ENCODE results near the gene ZNF865. TPM values are rescaled to one million over a fixed set of nuclear protein-coding genes. Genes with fewer than 3 reads are reported as not detected.

ZNF865 gene
- total RNA-seq, 1 donor from 2014 or later = 5.6 TPM

DNA sequence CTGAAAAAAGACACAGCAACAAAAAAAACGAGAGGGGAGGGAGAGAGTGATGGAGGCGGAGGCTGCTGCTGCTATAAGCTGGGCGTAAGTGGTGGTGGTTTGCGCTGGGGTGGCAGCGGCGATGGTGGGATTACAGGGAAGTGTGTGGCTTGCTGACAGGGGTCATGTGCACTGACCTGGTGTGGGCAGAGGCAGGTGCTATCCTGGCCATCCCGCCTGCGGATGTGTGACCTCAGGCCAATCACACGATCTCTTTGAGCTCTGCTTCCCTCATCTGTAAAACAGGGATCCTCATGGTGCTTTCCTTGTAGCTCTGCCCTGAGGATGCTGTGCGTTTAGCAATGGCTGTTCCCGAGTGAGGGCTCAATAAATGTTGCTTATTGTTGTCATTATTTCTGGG lies 32.1 kb downstream of the ZNF865 start:
- Histone ChIP-seq H3K4me3 (ENCODE audit: low read depth, low read length) (no peak overlapping the region), H3K36me3 (ENCODE audit: control insufficient read depth, insufficient read depth, low read length) (no peaks in the 10 kb centered on the region), H3K27me3 (ENCODE audit: control insufficient read depth, insufficient read depth, low read length) (no peaks in the 10 kb centered on the region)
- no peak for DNase-seq (ENCODE audit: low read depth)
- TF ChIP-seq, protein P1, sequence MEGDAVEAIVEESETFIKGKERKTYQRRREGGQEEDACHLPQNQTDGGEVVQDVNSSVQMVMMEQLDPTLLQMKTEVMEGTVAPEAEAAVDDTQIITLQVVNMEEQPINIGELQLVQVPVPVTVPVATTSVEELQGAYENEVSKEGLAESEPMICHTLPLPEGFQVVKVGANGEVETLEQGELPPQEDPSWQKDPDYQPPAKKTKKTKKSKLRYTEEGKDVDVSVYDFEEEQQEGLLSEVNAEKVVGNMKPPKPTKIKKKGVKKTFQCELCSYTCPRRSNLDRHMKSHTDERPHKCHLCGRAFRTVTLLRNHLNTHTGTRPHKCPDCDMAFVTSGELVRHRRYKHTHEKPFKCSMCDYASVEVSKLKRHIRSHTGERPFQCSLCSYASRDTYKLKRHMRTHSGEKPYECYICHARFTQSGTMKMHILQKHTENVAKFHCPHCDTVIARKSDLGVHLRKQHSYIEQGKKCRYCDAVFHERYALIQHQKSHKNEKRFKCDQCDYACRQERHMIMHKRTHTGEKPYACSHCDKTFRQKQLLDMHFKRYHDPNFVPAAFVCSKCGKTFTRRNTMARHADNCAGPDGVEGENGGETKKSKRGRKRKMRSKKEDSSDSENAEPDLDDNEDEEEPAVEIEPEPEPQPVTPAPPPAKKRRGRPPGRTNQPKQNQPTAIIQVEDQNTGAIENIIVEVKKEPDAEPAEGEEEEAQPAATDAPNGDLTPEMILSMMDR (IDR thresholded peaks at IDR 0.05; ENCODE audit: insufficient read depth, low read length, poor library complexity, severe bottlenecking) = no peak

DNA sequence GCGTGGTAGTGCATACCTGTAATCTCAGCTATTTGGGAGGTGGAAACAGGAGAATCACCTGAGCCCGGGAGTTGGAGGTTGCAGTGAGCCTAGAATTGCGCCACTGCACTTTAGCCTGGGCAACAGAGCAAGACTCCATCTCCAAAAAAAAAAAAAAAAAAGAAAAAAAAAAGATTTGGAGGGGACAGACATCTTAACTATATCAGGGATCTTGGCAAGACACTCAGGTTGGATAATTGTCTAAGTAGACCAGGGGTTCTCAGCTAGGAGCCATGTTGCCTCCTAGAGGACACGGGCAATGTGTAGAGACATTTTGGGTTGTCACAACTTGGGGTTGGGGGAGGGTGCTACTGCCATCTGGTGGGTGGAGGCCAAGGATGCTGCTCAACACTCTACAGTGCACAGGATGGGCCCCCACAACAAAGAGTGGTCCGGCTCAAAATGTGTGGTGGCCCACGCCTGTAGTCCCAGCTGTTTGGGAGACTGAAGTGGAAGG lies 33.5 kb downstream of the ZNF865 start:
- Histone ChIP-seq H3K27me3 (ENCODE audit: control insufficient read depth, insufficient read depth, low read length) (no peaks in the 10 kb centered on the region), H3K36me3 (ENCODE audit: control insufficient read depth, insufficient read depth, low read length) (no peaks in the 10 kb centered on the region), H3K4me3 (ENCODE audit: low read depth, low read length) (no peak overlapping the region)
- TF ChIP-seq, protein P1 (IDR thresholded peaks at IDR 0.05; ENCODE audit: insufficient read depth, low read length, poor library complexity, severe bottlenecking) = peak; percentile 55
- DNase-seq (ENCODE audit: low read depth) = no peak

DNA sequence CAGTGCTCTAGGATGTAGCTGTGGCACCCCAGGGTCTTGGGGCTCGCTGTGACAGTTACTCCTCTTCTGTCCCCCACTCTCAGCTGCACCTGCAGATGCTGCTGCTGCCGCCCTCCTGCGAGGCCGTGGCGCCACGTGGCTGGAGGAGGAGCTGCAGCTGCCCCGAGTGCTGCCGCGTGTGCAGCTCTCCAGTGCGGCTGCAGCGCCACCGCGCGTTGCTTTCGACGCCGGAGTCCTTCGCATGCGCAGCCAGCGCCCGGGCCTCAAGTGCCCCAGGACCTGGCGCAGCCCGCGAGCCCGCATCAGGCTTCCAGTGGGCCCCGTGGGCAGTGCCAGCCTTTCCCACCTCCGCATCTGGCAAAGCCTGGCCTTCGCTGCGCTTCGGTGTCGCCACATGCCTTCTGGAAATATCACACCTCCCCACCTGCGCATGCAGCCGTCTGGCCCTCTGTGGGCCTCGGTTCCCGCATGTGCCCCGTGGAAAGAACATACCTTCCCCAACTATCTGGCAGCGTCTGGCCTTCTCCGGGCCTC lies 34.7 kb downstream of the ZNF865 start:
- no peaks in the 10 kb centered on the region for H3K36me3 ChIP-seq (ENCODE audit: control insufficient read depth, insufficient read depth, low read length)
- TF ChIP-seq, protein P1 (IDR thresholded peaks at IDR 0.05; ENCODE audit: insufficient read depth, low read length, poor library complexity, severe bottlenecking) = peak; percentile 52
- DNase-seq (ENCODE audit: low read depth) = no peak
- peak overlapping the region; percentile 68 for H3K4me3 ChIP-seq (ENCODE audit: low read depth, low read length)
- no peaks in the 10 kb centered on the region for H3K27me3 ChIP-seq (ENCODE audit: control insufficient read depth, insufficient read depth, low read length)

DNA sequence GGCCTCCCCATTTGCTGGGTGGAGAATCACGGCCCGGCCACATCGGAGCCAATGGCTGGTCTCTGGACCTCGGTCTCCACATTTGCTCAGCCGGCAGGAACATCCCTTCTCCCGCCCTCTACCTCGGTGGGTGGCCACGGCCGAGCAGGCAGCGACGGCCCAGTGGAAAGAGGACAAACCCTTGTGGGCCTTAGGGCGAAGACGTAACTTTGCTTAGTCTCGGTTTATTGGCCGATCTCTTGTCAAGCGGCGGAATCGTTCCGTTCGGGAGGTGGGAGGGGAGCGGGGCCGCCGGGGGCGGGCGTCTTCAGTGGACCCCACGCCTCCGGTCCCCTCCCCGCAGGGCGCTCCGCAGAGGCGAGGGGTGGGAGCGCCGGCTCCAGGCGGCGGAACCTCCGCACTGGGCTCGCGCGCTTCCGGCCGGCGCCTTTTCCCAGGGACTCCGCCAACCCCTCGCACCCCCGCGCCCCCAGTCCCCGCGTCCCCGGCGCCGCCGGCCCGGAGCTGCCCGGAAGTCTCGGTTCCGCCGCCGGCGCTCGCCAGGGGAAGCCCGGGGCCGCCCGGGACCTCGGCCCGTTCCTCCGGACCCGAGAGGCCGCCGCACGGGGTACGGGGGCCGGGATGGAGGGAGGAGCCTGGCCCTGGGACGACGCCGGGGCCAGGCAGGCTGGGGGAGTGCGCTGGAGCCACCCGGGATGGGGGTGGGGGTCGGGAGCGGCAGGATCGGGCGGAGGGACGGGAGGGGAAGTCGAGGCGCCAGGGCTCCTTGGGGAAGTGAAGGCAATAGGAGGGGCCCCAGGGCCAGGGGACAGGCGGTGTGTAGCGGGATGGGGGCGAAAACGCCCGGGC lies 35.4 kb downstream of the ZNF865 start, which contains the start of gene ZNF580:
Gene ZNF580, plus strand, starts transcription at position 426 of the 849 bp plus-strand sequence. CDS start 1,507 bp downstream, outside the sequence.
- Histone ChIP-seq H3K36me3 (ENCODE audit: control insufficient read depth, insufficient read depth, low read length) (peaks cover 4% of the 10 kb centered on the region), H3K4me3 (ENCODE audit: low read depth, low read length) (peak within 1 kb of the TSS; percentile 68), H3K27me3 (ENCODE audit: control insufficient read depth, insufficient read depth, low read length) (no peaks in the 10 kb centered on the region)
- TF ChIP-seq, protein P1 (IDR thresholded peaks at IDR 0.05; ENCODE audit: insufficient read depth, low read length, poor library complexity, severe bottlenecking) = no peak
- no peak for DNase-seq (ENCODE audit: low read depth)

DNA sequence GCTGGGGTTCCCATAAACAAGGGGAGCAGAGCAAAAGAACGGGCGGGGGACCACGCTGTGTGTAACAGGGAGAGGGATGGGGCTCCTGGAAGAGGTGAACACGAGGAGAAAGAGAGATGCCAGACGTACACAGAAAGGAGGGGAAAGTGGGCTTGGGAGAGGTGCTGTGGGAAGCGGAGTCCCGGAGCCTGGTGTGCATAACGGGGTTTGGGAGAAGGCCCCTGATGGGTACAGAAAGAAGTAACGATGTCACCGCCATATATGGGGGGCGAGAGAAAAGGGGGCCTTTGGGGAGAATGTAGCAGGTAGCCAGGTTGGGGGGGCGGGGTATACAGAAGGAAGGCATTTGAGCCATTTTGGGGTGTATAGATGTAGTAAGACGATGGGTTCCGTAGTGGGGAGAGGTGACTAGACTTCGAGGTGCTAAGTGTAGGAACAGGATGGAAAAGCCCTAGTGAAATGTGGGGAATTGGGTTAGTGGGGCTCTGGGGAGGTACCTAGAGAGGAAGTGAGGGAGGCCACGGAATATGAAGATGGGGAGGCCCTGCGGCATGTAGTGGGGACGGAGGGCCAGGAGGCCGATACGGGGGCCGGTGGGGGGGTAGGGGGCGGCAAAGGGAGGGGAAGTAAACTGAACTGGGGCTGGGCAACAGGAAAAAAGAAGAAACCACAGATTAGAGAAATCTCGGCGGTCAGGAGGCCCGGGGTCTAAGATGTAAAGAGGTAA lies 36.1 kb downstream of the ZNF865 start:
- Histone ChIP-seq H3K36me3 (ENCODE audit: control insufficient read depth, insufficient read depth, low read length) (peaks cover 4% of the 10 kb centered on the region), H3K4me3 (ENCODE audit: low read depth, low read length) (peak overlapping the region; percentile 68), H3K27me3 (ENCODE audit: control insufficient read depth, insufficient read depth, low read length) (no peaks in the 10 kb centered on the region)
- DNase-seq (ENCODE audit: low read depth) = no peak
- TF ChIP-seq, protein P1 (IDR thresholded peaks at IDR 0.05; ENCODE audit: insufficient read depth, low read length, poor library complexity, severe bottlenecking) = no peak

Data from kidney epithelial cell (primary cell).